ENCODE results near the gene NT5DC3. TPM values are rescaled to one million over a fixed set of nuclear protein-coding genes. Genes with fewer than 3 reads are reported as not detected.

NT5DC3 gene
- 1 to 10 TPM in 5 of 6 donors, under 1 TPM in 1; 0.96 to 4.4 (median 1.9) TPM for polyA plus RNA-seq (ENCODE audit: low read depth in 6 of 6)

DNA sequence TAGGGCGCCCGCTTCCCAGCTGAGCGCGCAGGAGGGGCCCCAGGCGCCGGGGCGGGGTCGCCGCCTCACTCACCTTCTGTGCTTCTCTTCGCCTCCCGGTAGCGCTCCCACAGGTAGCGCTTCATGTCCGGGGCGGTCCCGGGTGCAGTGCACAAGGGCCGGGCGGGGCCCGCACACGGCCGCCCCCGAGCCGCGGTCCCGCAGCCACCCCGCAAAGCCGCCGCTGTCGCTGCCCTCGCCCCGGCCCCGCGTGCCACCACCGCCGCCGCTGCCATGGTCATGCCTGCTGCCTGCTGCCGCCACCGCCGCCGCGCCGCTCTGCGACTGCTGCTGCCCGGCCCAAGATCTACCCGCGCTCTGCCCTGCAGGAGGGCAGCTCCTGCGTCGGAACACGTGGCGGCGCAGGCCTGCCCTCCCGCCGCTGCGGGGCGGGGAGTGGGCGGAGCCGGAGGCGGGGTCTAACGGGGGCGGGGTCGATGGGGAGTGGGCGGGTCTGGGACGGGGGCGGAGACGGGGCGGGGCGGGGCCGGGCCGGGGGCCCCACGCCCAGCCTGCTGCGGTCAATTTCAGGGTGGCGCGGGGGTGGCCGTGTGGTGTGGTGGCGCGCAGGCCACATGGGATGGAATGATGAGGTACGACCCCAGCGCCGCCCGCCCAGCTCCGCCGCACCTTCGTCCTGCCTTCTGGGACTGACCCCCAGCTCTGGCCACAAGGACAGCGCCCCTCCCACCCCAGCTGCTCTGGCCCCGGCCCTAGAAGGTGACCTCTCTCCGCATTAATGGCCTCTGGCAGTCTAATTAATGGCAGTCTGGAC lies at the start of gene NT5DC3:
Gene NT5DC3, minus strand, starts transcription at position 359 of the 814 bp plus-strand sequence. Its CDS starts 78 bp downstream, at position 281.
- Mint-ChIP-seq H3K4me1 (peaks cover 14 to 41% (median 22%) of the 10 kb centered on the region in 3 donors), H3K27me3 (peaks cover 0 to 5% (median 0%) of the 10 kb centered on the region in 3 donors), H3K36me3 (no peaks in the 10 kb centered on the region)

DNA sequence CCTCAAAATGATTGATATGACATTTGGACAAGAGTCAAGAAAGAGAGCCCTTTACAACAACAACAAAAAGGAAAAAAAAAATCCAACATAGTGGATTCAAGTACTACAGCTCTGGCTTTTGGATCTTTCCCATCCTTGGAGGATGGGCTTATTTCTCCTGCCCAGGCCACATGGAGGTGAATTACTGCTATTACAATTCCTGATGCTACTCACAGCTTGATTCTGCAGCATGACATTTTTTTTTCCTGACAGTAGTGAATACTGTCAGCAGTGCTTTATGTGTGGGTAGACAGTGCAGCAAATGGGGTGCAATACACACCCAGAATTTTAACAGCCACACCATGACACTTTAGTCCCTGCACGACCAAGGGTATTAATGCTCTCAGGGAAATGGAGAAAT lies 46.7 kb upstream of the NT5DC3 start:
- H3K4me1 Mint-ChIP-seq: peaks cover 3 to 5% (median 4%) of the 10 kb centered on the region in 3 donors
- no peak overlapping the region for H3K4me3 Mint-ChIP-seq
- no peaks in the 10 kb centered on the region for H3K27me3 Mint-ChIP-seq
- DNase-seq: no peak
- no peaks in the 10 kb centered on the region for H3K9me3 Mint-ChIP-seq
- H3K36me3 Mint-ChIP-seq: no peaks in the 10 kb centered on the region
- no peak overlapping the region for H3K27ac Mint-ChIP-seq
- no peak for ATAC-seq (ENCODE audit: low read depth in 2 of 2)

More for the DNA sequence above, at the start of gene NT5DC3:
- peak within 1 kb of the TSS; percentile 63 to 91 (median 84) for H3K27ac Mint-ChIP-seq
- peak; percentile 83 for DNase-seq
- no peaks in the 10 kb centered on the region for H3K9me3 Mint-ChIP-seq
- ATAC-seq (ENCODE audit: low read depth in 2 of 2): peak; percentile 89 to 91
- peak within 1 kb of the TSS; percentile 87 to 98 (median 92) for H3K4me3 Mint-ChIP-seq

DNA sequence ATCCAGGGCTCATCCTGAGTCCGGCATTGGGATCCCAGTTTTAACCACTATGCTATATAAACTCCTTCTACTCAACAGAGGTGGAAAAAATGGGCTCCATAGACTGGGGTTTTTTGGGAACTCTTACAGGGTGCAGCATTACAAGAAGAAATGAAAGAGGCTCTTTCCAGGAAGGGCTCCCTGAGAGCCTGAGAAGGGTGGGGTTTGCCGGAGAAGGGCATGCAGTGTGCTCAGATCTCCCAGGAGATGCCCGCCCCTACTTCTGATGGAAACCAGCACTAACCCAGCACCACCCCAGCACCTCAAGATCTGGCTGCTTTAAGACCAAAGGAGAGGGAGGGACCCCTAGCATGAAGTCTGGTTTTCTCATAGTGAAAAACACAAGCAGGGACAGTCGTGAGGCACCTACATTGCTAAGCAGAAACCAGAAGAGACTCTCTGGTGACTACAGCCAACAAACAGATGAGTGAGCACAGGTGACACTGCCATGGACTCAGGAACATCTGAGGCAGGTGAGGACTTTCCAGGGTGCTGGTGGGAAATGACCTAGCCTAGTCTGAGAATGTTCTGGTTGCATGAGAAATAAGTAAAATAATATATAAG lies 45.3 kb upstream of the NT5DC3 start:
- Mint-ChIP-seq H3K36me3 (no peaks in the 10 kb centered on the region), H3K27me3 (peaks cover 0 to 2% (median 2%) of the 10 kb centered on the region in 3 donors), H3K9me3 (no peaks in the 10 kb centered on the region), H3K4me1 (peaks cover 5 to 8% (median 7%) of the 10 kb centered on the region in 3 donors), H3K27ac (no peak overlapping the region), H3K4me3 (no peak overlapping the region)
- DNase-seq (no peak), ATAC-seq (ENCODE audit: low read depth in 2 of 2) (no peak)

DNA sequence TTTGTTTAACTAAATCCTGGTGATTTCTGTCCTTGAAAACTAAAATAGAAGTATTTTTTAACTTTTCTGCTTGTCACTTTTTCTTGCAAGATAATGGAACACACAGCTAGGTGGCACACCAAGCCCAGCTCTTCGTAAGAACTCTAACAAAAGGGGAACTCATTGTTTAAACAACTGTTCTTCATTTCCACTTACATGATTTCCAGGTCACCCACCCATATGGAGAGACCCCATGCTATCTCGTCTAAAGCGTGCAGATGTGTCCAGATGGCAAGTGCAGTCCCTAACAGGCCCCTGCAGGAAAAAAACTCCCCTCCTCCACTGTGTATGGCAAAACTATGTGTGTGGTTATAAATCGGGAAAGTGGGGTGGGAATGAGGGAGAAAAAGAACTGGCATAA lies 43.3 kb upstream of the NT5DC3 start:
- peak overlapping the region in 1 of 8 donors; percentile 56 for H3K4me3 Mint-ChIP-seq
- H3K9me3 Mint-ChIP-seq: no peaks in the 10 kb centered on the region
- ATAC-seq (ENCODE audit: low read depth in 2 of 2): peak in 1 of 2 donors; percentile 59
- DNase-seq: peak; percentile 30
- peak overlapping the region in 4 of 6 donors; percentile 16 to 72 (median 61) for H3K27ac Mint-ChIP-seq
- peaks cover 0 to 6% (median 5%) of the 10 kb centered on the region in 3 donors for H3K27me3 Mint-ChIP-seq
- H3K36me3 Mint-ChIP-seq: no peaks in the 10 kb centered on the region
- peaks cover 16 to 20% (median 17%) of the 10 kb centered on the region in 3 donors for H3K4me1 Mint-ChIP-seq

DNA sequence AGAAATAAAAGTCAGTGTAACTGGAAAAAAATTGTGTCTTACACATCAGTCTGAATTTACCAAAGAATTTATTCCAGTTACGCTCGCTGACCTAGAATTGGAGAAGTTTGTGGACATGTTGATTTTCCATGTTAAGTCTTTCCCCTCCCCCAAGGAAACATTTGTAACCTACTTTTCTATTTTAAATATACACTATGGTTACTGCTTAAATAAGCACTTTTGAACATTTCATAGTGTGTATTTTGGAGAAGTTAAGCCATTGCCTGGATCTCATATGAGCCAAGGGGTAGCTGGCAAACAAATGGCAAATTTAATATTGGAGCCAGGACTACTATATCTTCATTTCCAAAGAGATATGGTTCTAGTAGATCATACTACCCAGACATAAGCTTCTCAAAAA lies 42.9 kb upstream of the NT5DC3 start:
- H3K4me3 Mint-ChIP-seq: no peak overlapping the region
- H3K9me3 Mint-ChIP-seq: no peaks in the 10 kb centered on the region
- DNase-seq (no peak), ATAC-seq (ENCODE audit: low read depth in 2 of 2) (no peak)
- H3K27me3 Mint-ChIP-seq: peaks cover 0 to 10% (median 5%) of the 10 kb centered on the region in 3 donors
- H3K27ac Mint-ChIP-seq: no peak overlapping the region
- peaks cover 16 to 20% (median 17%) of the 10 kb centered on the region in 3 donors for H3K4me1 Mint-ChIP-seq
- no peaks in the 10 kb centered on the region for H3K36me3 Mint-ChIP-seq

DNA sequence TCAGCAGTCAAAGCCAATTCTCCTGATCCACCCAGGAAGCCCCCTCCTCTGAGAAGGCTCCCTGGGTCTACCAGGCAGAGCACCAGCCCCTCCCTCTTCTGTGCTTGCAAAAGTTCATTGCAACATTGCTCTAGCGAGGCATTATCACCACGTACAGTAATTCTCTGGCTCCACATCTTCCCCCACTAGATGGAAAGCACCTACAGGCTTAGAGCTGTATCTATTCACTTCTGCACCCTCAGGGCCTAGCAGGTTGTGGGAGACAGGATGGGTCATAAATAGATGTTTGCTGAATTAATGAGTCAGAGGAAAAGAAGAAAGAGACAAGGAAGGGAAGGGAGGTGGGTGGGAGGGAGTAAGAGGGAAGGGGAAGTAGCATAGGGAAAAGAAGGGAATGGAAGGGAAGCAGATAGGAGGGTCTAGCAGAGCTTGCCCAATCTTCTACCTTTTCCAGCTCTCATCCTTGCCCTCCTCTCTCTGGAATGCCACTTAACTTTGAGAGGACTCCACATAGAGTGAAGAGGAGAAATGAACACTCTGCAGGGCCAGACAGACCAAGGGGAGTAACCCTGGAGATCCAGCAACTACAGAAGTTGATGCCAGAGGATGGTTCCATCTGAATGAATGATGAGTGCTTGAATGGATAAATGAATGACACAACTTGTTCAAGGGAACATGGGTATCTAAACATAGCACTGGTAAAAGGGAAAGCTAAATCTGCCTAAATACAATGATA lies 42.0 kb upstream of the NT5DC3 start:
- H3K27ac Mint-ChIP-seq: peak overlapping the region in 1 of 6 donors; percentile 26
- no peaks in the 10 kb centered on the region for H3K36me3 Mint-ChIP-seq
- H3K4me3 Mint-ChIP-seq: peak overlapping the region in 1 of 8 donors; percentile 69
- peaks cover 16 to 22% (median 20%) of the 10 kb centered on the region in 3 donors for H3K4me1 Mint-ChIP-seq
- H3K27me3 Mint-ChIP-seq: peaks cover 0 to 13% (median 5%) of the 10 kb centered on the region in 3 donors
- ATAC-seq (ENCODE audit: low read depth in 2 of 2) (no peak), DNase-seq (no peak)
- no peaks in the 10 kb centered on the region for H3K9me3 Mint-ChIP-seq

DNA sequence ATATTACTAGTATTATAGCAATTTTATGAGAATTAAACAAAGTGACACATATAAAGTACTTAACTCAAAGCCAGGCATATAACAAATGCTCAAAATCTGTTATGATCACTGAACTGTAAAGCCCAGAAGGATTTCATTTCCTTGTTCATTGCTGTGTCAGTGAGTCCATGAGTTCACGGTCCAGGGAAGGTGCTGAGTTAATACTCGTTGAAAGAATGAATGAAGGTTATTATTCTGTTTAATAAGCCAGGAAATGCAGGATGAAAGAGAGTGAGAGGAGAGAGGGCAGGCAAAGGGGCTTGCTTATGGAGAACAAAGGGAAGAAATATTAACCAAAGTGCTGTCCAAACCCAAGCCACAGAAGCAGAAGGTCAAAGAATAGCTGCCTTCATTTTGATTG lies 40.2 kb upstream of the NT5DC3 start:
- no peaks in the 10 kb centered on the region for H3K36me3 Mint-ChIP-seq
- peaks cover 0 to 13% (median 5%) of the 10 kb centered on the region in 3 donors for H3K27me3 Mint-ChIP-seq
- ATAC-seq (ENCODE audit: low read depth in 2 of 2) (peak; percentile 40 to 45), DNase-seq (no peak)
- H3K4me3 Mint-ChIP-seq: no peak overlapping the region
- peak overlapping the region in 1 of 6 donors; percentile 67 for H3K27ac Mint-ChIP-seq
- peaks cover 16 to 32% (median 29%) of the 10 kb centered on the region in 3 donors for H3K4me1 Mint-ChIP-seq
- H3K9me3 Mint-ChIP-seq: no peaks in the 10 kb centered on the region

DNA sequence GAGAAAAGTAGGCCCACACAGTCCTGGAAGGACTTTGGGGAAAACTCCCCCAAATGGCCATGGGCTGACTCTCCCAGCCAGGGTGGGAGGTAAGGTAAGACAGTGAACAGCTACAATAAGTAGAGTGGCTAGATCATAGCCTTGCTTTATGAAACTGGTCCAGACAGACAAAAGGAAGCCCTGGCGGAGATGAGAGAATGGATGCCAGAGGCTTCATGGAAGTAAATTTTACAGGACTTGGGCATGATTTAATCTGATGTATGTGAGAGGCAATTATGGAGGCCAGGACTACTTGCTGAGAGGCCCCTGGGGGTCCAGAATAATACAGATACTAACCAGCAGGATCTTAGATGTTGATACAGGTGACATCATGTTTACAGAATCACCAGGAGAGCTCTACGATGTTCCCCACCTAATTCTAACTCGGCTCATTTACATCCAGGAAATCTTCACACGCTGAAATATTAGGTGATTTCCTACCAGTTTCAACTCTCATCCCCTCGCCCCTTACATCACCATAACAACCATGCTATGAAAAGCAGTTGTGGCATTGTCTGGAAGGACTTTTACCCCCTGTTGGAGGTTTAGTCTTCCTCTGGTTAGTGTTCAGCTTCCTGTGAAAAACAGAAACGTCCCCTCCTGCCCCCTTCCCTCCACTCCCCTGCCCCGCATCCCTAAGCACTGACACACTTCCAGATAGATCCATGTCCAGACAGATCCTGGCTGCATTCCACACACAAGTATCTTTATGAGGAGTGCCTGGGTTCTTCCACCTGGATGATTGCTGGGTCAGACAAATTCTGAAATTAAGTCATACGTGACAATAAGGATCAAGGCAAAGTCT lies 39.5 kb upstream of the NT5DC3 start:
- H3K27me3 Mint-ChIP-seq: peaks cover 0 to 13% (median 5%) of the 10 kb centered on the region in 3 donors
- peaks cover 16 to 32% (median 29%) of the 10 kb centered on the region in 3 donors for H3K4me1 Mint-ChIP-seq
- H3K9me3 Mint-ChIP-seq: no peaks in the 10 kb centered on the region
- peak overlapping the region in 4 of 6 donors; percentile 15 to 67 (median 56) for H3K27ac Mint-ChIP-seq
- H3K4me3 Mint-ChIP-seq: no peak overlapping the region
- peak; percentile 56 to 76 for ATAC-seq (ENCODE audit: low read depth in 2 of 2)
- H3K36me3 Mint-ChIP-seq: no peaks in the 10 kb centered on the region
- no peak for DNase-seq

DNA sequence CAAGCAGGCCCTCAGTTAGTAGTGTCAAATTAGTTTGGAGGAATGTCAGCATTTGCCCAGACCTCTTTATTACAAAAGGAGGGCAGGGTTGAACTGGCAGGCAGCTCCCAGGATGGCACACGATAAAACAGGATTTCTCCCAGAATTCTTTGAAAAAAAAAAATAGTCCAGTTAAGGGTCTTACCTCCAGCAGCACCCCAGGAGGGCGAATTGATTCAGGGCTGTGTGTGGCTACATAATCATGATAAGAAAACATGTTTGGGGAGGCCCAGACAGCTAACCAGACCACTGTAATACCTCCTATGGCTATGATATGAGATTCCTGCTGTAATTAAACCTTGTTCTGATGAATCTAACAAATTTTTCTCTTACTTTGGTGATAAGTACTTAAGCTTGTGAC lies 38.8 kb upstream of the NT5DC3 start:
- Mint-ChIP-seq H3K36me3 (no peaks in the 10 kb centered on the region), H3K4me1 (peaks cover 16 to 32% (median 29%) of the 10 kb centered on the region in 3 donors), H3K4me3 (no peak overlapping the region), H3K27ac (peak overlapping the region in 2 of 6 donors; percentile 15 to 67), H3K9me3 (no peaks in the 10 kb centered on the region), H3K27me3 (peaks cover 0 to 13% (median 5%) of the 10 kb centered on the region in 3 donors)
- no peak for DNase-seq
- ATAC-seq (ENCODE audit: low read depth in 2 of 2): no peak

DNA sequence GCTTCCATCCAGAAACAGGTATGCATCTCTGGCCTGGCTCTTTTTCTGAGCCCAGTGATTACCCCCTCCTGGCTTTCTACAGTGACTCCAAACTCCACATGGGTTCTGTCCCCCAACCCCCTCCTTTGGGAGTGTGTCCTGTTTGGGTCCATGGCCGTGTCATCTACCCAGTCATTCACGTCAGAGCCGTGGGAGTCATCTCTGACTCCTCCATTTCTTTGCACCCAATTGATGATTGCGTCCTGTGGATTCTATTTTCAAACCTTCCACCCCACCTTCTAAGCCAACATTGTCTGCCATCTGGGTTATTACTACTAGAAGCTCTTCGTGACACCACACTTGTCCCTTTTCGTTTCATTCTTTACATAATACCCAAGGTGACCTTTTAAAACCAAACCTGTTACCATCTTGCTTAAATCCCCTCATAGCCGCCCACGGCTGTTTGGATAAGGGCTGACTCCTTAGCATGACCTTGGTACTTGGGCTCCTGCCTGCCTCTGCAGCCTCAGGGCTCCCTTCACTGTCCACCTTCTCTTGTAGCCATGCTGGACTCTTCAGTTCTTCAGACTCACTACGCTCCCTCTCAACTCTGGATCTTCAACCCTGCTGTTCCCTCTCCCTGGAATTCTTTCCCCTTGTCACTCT lies 38.1 kb upstream of the NT5DC3 start:
- Mint-ChIP-seq H3K4me1 (peaks cover 13 to 28% (median 25%) of the 10 kb centered on the region in 3 donors), H3K4me3 (peak overlapping the region in 2 of 8 donors; percentile 3 to 39), H3K36me3 (no peaks in the 10 kb centered on the region), H3K27me3 (peaks cover 0 to 13% (median 5%) of the 10 kb centered on the region in 3 donors), H3K9me3 (no peaks in the 10 kb centered on the region), H3K27ac (peak overlapping the region in 3 of 6 donors; percentile 37 to 92 (median 67))
- ATAC-seq (ENCODE audit: low read depth in 2 of 2): no peak
- no peak for DNase-seq

DNA sequence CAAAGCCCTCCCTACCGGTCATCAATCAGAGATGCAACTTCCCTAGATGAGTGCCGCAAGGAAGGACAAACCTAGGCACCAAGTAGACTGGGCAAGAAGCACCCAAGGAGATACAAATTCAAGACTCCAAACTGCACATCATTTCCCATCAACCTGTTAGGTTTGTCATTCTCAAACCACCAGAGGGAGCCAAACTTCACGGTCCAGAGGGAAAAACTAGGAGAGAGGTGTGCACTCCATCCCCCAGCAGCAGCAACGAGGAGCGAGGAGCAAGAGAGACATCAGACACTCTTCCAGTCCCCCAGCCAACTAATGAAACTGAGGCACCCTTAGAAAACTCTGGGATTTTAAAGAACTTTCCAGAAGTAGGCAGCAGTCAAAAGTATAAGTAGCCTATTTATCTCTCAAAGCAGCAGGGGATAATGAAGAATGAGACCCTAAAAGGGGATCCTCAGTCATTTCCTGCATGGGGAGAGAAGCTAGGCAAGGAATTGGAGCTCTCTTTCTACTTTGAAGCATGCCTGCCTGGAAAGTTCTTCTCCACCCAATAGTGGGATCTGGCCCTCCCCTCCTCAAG lies 37.0 kb upstream of the NT5DC3 start:
- Mint-ChIP-seq H3K4me3 (no peak overlapping the region), H3K9me3 (no peaks in the 10 kb centered on the region), H3K27me3 (peaks cover 0 to 13% (median 5%) of the 10 kb centered on the region in 3 donors), H3K4me1 (peaks cover 13 to 27% (median 25%) of the 10 kb centered on the region in 3 donors), H3K36me3 (peaks cover 0 to under 1% of the 10 kb centered on the region in 2 donors), H3K27ac (peak overlapping the region in 3 of 6 donors; percentile 11 to 67 (median 55))
- peak; percentile 45 to 68 for ATAC-seq (ENCODE audit: low read depth in 2 of 2)
- DNase-seq: peak; percentile 38
